DOHH2 (cell line): ENCODE results near the gene SLC45A3.

Experiments
- H3F3A ChIP-seq: fragments of 200-600 bp; sonication (generic), shearing (Covaris generic); 2 replicates; pipeline ENCODE4 v1.6.0; 2016; ENCODE audit warnings: antibody characterized with exemption, mild to moderate bottlenecking; ENCODE audit not compliant: control insufficient read depth, insufficient read depth
- H3K27ac ChIP-seq: fragments of 200-600 bp; sonication (generic); 2 replicates; pipeline ENCODE4 v1.5.1; 2014; ENCODE audit warnings: low read depth, mild to moderate bottlenecking, low read length, moderate library complexity
- H3K27me3 ChIP-seq: fragments of 200-600 bp; sonication (generic); 2 replicates; pipeline ENCODE4 v1.6.1; 2014; ENCODE audit warnings: mild to moderate bottlenecking, low read length, mixed read lengths; ENCODE audit not compliant: control insufficient read depth
- H3K36me3 ChIP-seq: fragments of 200-600 bp; sonication (generic); 2 replicates; pipeline ENCODE4 v1.6.1; 2014; ENCODE audit warnings: mild to moderate bottlenecking, low read length, moderate library complexity, mixed read lengths; ENCODE audit not compliant: control insufficient read depth
- H3K4me1 ChIP-seq: fragments of 200-600 bp; sonication (generic); 2 replicates; pipeline ENCODE4 v1.6.1; 2014; ENCODE audit warnings: mild to moderate bottlenecking, low read length, mixed read lengths; ENCODE audit not compliant: control insufficient read depth
- H3K4me2 ChIP-seq: fragments of 200-600 bp; sonication (generic); 2 replicates; pipeline ENCODE4 v1.6.0; 2014; ENCODE audit warnings: mild to moderate bottlenecking, low read length, moderate library complexity
- H3K4me3 ChIP-seq: fragments of 200-600 bp; sonication (generic); 2 replicates; pipeline ENCODE4 v1.5.1; 2014; ENCODE audit warnings: mild to moderate bottlenecking, low read length, mixed read lengths
- H3K79me2 ChIP-seq: fragments of 200-600 bp; sonication (generic); 2 replicates; pipeline ENCODE4 v1.6.1; 2014; ENCODE audit warnings: mild to moderate bottlenecking, low read length, mixed read lengths; ENCODE audit not compliant: control insufficient read depth
- H3K9me2 ChIP-seq: fragments of 200-600 bp; sonication (generic); replicated peaks from 2 replicates; pipeline ENCODE4 v1.6.1; 2014; ENCODE audit warnings: mild to moderate bottlenecking, low read length, mixed read lengths; ENCODE audit not compliant: control insufficient read depth
- H3K9me3 ChIP-seq: fragments of 200-600 bp; sonication (generic); 2 replicates; pipeline ENCODE4 v1.6.1; 2014; ENCODE audit warnings: antibody characterized with exemption, low read length, mixed read lengths; ENCODE audit not compliant: control insufficient read depth, insufficient read depth
- H4K20me1 ChIP-seq: fragments of 200-600 bp; sonication (generic); 2 replicates; pipeline ENCODE4 v1.6.0; 2014; ENCODE audit warnings: low read depth, mild to moderate bottlenecking, antibody characterized with exemption, low read length, moderate library complexity; ENCODE audit not compliant: control insufficient read depth, insufficient read depth
- EZH2phosphoT487 ChIP-seq: fragments of 200-600 bp; sonication (generic); IDR thresholded peaks from 2 replicates; pipeline ENCODE4 v1.6.1; 2017; ENCODE audit warnings: borderline replicate concordance, mild to moderate bottlenecking, antibody characterized with exemption, low read length, moderate library complexity, mixed read lengths
- TF ChIP-seq, protein P1 (sequence below): fragments of 200-600 bp; sonication (generic); IDR thresholded peaks from one replicate; pipeline ENCODE4 v1.5.1; 2014; ENCODE audit warnings: antibody characterized with exemption, mild to moderate bottlenecking, low read depth, low read length; ENCODE audit not compliant: poor library complexity, severe bottlenecking

The SLC45A3 gene

DNA sequence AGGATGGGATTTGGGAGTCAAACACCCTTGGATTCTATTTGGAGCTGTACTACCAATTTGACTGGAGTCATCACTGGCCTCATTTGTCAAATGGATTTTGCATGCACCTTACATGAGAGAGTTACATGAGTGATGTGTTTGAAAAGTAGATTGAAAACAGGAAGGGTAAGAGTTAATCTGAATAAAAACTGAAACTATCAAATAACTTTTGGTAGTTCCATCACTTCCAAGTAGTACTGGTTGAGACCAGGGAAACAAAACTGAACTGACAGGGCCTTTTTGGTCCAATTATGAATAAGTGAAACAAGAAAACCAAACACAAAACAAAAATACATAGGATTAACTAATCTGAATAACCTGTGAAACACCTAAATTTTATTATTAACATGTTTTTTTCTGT is 39.5 kb upstream of the SLC45A3 start:
- Histone ChIP-seq H3K4me2 (no peak overlapping the region), H3K27me3 (no peaks in the 10 kb centered on the region), H3F3A (peaks cover 28% of the 10 kb centered on the region), H4K20me1 (no peaks in the 10 kb centered on the region), H3K9me2 (no peaks in the 10 kb centered on the region), H3K79me2 (peaks cover 8% of the 10 kb centered on the region; the same call in 1 of the 2 replicates), H3K4me3 (no peak overlapping the region), H3K27ac (no peak overlapping the region), H3K36me3 (peaks cover 92% of the 10 kb centered on the region), H3K4me1 (no peaks in the 10 kb centered on the region), H3K9me3 (no peaks in the 10 kb centered on the region)
- TF ChIP-seq, protein P1, sequence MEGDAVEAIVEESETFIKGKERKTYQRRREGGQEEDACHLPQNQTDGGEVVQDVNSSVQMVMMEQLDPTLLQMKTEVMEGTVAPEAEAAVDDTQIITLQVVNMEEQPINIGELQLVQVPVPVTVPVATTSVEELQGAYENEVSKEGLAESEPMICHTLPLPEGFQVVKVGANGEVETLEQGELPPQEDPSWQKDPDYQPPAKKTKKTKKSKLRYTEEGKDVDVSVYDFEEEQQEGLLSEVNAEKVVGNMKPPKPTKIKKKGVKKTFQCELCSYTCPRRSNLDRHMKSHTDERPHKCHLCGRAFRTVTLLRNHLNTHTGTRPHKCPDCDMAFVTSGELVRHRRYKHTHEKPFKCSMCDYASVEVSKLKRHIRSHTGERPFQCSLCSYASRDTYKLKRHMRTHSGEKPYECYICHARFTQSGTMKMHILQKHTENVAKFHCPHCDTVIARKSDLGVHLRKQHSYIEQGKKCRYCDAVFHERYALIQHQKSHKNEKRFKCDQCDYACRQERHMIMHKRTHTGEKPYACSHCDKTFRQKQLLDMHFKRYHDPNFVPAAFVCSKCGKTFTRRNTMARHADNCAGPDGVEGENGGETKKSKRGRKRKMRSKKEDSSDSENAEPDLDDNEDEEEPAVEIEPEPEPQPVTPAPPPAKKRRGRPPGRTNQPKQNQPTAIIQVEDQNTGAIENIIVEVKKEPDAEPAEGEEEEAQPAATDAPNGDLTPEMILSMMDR: no peak
- no peak for TF ChIP-seq EZH2phosphoT487

DNA sequence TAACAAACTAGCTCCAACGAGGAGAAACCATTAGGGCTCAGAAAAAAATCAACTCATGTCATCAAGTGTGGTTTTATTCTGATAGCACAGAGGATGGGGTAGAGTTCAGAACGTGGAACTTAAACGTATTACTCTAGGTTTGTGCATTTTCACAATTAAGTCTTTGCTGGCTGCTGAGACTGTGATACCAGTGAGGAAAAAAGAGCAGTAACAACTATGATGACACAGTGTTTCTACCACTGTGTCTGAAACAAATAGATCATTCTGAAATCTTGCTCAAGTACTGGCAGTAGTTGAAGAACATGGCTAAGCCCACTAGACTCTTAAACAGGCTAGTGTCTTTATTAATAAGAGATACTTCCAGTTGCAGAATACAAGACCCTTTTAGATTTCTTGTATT is 38.7 kb upstream of the SLC45A3 start:
- H3K4me1 ChIP-seq: no peaks in the 10 kb centered on the region
- no peaks in the 10 kb centered on the region for H4K20me1 ChIP-seq
- peaks cover 33% of the 10 kb centered on the region for H3F3A ChIP-seq
- H3K27me3 ChIP-seq: no peaks in the 10 kb centered on the region
- H3K4me2 ChIP-seq: no peak overlapping the region
- no peak overlapping the region for H3K27ac ChIP-seq
- H3K9me3 ChIP-seq: no peaks in the 10 kb centered on the region
- H3K4me3 ChIP-seq: no peak overlapping the region
- TF ChIP-seq EZH2phosphoT487: no peak
- TF ChIP-seq, protein P1: no peak
- H3K36me3 ChIP-seq: peaks cover 90% of the 10 kb centered on the region
- H3K79me2 ChIP-seq: peaks cover 3% of the 10 kb centered on the region; the same call in 1 of the 2 replicates
- no peaks in the 10 kb centered on the region for H3K9me2 ChIP-seq

DNA sequence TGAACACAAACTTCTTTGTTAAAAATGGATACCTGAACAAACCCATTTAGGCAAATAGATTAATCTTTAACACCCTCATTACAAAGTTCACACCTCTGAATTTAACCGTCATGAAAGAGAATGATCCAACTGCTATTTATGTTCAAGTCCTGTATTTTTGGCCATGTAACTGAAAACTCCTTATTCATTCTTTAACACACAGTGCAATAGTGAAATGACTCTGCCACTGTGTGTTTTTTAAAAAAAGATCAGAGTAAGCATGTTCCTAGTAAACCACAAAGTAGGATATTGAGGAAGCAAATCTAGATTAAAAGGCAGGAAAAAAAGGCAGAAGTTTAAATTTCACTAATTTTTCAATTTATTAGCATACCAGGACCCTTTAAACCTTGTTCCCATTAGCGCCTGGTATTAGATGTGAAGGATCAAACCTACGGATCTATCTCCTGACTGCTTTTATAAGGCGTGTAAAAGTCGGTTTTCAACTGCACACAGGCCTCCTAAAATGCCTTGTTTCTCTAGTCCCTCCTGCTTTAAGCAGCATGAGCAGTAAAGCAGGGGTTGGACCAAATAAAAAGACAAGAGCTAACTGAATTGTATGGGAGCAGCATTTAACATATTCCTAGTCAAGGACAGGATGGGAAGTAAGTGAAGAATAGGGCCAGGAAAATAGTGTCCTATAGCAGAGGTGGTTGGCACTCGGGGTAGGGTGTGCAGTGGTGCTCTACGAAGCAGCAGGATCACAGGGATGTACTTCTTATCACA is 36.2 kb upstream of the SLC45A3 start:
- Histone ChIP-seq H3K36me3 (peaks cover 77% of the 10 kb centered on the region), H3K79me2 (no peaks in the 10 kb centered on the region), H3F3A (peaks cover 53% of the 10 kb centered on the region), H3K9me2 (no peaks in the 10 kb centered on the region), H3K27me3 (no peaks in the 10 kb centered on the region), H3K27ac (no peak overlapping the region), H3K9me3 (no peaks in the 10 kb centered on the region), H3K4me3 (no peak overlapping the region), H3K4me1 (peaks cover 2% of the 10 kb centered on the region), H3K4me2 (no peak overlapping the region), H4K20me1 (peaks cover 2% of the 10 kb centered on the region; the same call in 1 of the 2 replicates)
- TF ChIP-seq, protein P1: no peak
- no peak for TF ChIP-seq EZH2phosphoT487
